AG08396 (cell line): Measurements from ENCODE around the gene UPF3A.
"Not testable (repeated sequence)": the region's sequence is repeated elsewhere in the genome, so short reads cannot be mapped to it uniquely, and the experiment has no call there.

Experiments
- DNase-seq: peaks from one replicate; pipeline ENCODE4 v3.0.0; 2012; ENCODE audit warnings: low spot score, mixed read lengths

The UPF3A gene, protein sequence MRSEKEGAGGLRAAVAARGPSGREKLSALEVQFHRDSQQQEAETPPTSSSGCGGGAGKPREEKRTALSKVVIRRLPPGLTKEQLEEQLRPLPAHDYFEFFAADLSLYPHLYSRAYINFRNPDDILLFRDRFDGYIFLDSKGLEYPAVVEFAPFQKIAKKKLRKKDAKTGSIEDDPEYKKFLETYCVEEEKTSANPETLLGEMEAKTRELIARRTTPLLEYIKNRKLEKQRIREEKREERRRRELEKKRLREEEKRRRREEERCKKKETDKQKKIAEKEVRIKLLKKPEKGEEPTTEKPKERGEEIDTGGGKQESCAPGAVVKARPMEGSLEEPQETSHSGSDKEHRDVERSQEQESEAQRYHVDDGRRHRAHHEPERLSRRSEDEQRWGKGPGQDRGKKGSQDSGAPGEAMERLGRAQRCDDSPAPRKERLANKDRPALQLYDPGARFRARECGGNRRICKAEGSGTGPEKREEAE

DNA sequence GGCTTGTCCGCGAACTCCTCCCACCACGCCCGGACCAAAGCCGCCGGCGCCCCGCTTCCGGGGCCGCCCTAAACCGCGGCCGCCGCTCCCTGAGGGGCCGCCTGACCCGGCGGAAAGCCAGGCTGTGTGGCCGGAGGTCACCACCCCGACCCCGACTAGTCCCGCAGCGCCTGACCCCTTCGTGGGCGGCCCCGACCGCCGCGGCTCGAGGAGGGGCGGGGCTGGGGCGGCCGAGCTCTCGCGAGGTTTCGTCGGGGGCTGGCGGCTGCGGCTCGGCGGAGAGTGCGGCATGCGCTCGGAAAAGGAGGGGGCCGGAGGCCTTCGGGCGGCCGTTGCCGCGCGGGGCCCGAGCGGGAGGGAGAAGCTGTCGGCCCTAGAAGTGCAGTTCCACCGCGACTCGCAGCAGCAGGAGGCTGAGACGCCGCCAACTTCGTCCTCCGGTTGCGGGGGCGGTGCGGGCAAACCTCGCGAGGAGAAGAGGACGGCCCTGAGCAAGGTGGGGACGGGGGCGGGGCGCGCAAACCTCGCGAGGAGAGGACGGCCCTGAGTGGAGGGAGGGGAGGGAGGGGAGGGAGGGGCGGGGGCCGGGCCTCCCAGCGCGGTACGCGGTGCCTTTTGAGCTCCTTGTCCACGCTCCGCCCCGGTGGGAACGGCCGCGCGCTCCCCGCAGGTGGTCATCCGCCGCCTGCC lies at the start of gene UPF3A:
Gene UPF3A, plus strand, starts transcription at position 251 of the 690 bp plus-strand sequence. Its CDS starts 39 bp downstream, at position 290.
- DNase-seq = peak; percentile 94

DNA sequence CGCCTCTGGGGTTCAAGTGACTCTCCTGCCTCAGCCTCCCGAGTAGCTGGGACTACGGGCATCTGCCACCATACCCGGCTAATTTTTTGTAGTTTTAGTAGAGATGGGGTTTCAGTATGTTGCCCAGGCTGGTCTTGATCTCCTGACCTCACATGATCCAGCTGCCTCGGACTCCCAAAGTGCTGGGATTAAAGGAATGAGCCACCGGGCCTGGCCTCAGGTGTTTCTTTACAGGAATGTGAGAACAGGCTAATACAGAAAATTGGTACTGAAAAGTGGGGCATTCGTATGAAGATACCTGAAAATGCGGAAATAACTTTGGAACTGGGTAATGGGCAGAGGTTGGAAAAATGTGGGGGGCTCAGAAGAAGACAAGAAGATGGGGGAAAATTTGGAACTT lies 49.5 kb upstream of the UPF3A start:
- no peak for DNase-seq

DNA sequence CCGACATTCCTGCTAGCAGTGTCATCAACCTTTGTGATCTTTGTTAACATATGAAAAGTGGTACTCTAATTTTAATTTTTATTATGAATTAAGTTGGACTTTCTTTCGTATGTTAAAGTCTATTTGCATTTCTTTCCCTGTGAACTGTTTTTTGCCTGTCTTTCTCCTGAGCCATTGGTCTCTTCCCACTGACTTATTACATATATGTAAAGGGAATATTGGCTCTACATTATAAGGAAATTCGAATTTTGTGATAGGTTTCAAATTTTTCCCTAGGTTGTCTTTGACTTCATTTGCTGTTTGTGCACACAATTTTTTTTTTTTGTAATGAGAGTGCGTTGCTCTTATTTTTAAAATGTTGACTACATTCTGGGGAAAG lies 47.1 kb upstream of the UPF3A start:
- no peak for DNase-seq

DNA sequence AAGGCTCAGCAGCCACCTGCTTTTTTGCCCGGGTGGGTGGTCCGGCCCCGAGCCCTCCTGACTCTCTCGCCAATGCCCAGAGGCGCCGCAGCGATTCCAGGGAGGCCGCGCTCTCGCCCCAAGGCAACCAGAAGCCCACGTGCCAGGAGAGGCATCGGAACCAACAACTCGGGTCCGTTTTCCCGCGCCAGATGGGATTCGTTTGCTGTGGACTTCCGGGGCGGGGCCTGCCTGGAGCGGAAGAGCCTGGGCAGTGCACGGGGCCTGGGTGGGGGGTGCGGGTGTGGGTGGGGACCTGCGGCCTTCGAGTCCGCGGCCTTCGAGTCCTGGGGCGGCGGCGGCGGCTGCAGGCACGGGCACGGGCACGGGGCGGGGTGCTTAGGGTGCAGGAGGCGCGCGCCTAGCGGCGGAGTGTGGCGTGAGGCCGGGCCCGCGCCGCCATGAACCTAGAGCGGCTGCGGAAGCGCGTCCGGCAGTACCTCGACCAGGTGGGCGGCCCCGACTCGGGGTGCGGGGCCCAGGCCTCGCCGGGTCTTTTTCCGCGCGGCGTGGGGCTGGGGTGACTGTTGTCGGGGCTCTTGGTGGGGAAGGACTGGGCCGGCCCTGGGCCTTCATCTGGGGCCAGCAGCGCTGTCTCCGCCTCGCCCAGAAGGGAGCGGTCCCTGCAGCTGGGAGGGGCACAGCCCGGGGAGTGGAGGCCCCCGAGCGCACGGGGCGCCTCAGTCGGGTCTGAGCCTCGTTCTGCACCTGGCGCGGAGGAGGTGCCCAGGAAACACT lies 46.6 kb upstream of the UPF3A start, which contains the start of gene CDC16:
Gene CDC16, plus strand, starts transcription at position 253 of the 777 bp plus-strand sequence. Its CDS starts 188 bp downstream, at position 441.
- peak; percentile 97 for DNase-seq

DNA sequence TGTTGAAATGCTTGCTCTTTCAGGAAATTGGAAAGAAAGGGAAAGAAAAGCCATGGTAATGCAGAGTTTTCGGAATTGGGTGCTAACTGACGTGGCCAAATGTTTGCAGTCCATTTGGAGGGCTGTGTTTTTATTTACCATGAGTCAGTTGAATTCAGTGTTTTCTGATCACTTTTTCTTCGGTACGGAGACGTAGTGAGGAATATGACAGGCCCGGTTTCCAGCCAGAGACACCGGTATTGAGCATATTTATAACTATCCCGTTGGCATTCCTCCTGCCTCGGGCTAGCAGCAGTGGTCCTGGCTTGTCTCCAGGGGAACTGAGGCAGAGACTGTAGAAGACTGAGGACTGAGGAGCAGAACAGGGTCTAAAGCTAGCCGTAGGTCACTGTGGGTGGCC lies 45.7 kb upstream of the UPF3A start:
- no peak for DNase-seq

DNA sequence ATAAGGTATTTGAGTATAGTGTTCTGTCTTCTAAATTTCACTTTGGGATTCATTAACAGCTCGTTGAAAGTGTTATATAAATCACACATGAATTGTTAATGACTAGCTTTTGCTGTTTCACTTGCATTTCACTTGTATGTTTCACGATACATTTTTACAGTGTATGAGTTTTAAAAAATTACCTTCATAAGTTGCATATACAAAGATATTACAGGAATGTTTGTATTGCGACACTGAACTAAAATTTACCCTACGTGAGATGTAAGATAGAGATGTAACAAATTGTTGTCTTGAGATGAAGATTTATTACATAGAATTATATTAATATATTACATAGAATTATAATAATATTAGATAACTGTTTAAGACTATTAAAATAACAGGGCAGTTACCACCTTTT lies 45.2 kb upstream of the UPF3A start:
- no peak for DNase-seq

DNA sequence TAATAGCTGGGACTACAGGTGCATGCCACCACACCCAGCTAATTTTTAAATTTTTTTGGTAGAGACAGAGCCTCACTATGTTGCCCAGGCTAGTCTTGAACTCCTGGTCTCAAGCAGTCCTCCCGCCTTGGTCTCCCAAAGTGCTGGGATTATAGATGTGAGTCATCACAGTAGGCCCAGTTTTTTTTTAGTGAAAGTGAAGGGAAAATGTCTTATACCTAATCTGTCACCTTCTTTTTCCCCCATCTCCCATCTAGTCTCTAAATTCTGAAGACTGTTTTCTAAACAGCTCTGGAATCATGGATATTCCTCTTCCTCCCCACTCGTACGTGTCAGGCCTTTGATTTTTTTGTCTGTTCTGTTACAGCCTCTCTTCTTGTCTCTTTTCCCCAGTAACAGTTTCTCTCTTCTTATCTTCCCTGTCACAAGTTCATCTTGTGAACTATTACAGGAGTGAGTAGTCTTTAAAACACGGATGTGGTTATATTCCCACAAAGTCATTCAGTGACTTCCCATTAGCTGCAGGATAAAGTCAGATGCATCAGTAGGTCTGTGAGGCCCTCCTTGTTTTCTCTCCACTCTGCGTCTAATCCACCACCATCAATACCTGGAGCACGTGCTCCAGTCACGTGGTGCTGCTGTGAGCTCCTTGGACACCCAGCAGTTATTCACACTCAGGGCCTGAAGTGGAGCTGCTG lies 43.8 kb upstream of the UPF3A start:
- DNase-seq = no peak

DNA sequence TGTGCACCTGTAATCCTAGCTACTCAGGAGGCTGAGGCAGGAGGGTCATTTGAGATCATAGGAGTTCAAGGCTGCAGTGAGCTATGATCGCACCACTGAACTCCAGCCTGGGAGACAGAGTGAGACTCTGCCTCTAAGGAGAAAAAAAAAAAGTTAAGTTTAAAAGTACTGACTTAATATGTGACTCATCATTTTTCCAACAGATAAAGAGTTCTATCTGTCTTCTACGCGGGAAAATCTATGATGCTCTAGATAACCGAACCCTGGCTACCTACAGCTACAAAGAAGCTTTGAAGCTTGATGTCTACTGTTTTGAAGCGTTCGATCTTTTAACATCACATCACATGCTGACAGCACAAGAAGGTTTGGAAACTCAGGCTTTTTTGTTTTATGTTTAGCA lies 39.5 kb upstream of the UPF3A start:
- no peak for DNase-seq

DNA sequence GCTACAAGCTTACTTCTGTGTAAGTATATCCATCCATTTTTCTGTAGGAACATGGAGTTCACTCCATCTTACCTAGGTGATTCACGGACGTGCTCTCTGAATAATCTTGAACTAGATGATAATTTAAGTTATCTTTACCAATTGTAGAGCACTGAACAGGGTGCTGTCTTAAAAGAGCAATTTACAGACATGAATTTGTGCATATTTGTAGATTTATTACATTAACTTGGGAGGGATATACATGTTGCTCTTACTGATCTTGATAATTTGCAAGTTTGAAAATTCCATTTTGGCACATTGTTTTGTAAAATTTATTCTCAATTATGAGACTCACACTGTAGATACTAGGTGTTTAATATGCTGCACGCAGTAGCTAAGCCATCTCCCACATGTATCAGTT lies 37.4 kb upstream of the UPF3A start:
- DNase-seq = no peak

DNA sequence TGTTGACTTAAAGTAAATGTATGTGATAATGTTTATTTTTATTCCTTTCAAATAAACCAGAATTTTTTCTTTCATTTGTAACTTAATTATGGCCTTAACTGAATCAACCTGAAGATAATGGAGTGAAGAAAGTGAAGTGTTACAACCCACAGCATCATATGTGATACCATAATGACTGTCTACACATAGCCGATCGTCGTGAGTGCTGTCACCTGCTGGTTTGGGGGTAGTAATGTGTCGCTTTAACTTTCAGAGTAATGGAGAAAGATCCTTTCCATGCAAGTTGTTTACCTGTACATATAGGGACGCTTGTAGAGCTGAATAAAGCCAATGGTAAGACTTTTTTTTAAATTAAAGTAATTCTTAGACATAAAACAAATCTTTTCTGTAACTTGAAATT lies 36.8 kb upstream of the UPF3A start:
- no peak for DNase-seq

DNA sequence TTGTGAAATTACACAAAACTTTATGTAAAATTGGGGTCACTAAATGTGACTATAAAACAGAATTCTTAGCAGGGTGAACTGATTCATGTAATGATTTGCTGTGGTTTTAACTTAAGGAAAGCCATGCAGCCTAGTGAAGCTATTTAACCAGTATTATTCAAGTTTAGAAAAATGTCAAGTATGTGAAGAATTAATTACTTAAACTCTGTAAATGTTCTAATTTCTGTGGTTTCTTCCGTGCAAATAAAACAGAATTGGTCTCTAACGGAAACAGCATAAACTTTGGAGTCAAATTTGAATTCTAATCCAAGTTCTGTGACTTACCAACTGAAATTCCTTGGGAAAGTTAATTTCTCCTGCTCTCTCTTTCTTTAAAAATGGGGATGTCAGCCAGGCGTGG lies 33.4 kb upstream of the UPF3A start:
- DNase-seq = no peak

DNA sequence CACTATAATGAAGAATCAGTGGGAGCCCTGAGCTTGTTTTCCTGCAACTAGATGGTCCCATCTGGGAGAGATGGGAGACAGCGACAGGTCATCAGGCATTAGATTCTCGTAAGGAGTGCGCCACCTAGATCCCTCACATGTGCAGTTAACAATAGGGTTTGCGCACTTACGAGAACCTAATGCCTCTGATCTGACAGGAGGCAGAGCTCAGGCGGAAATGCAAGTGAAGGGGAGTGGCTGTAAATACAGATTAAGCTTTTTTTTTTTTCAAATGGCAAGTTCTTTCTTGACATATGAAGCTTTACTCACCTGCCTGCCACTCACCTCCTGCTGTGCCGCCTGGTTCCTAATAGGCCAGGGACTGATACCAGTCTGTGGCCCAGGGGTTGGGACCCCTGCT lies 32.3 kb upstream of the UPF3A start:
- DNase-seq = no peak

DNA sequence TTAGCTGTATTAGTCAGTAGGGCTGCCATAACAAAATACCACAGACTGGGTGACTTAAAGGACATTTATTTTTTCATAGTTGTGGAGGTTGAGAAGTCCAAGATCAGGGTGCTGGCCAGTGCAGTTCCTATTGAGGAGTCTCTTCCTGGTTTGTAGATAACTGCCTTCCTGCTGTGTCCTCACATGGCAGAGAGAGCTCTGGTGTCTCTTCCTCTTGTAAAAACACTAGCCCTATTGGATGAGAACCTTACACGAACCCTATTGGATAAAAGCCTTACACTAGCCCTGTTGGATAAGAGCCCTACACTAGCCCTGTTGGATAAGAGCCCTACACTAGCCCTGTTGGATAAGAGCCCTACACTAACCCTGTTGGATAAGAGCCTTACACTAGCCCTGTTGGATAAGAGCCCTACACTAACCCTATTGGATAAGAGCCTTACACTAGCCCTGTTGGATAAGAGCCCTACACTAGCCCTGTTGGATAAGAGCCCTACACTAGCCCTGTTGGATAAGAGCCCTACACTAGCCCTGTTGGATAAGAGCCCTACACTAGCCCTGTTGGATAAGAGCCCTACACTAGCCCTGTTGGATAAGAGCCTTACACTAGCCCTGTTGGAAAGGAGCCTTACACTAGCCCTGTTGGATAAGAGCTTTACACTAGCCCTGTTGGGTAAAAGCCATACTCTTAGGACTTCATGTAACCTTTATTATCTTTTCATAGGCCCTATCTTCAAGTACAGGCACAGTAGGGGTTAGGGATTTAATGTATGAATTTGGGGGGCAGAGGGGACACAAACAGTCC lies 29.6 kb upstream of the UPF3A start:
- not testable (repeated sequence) for DNase-seq

DNA sequence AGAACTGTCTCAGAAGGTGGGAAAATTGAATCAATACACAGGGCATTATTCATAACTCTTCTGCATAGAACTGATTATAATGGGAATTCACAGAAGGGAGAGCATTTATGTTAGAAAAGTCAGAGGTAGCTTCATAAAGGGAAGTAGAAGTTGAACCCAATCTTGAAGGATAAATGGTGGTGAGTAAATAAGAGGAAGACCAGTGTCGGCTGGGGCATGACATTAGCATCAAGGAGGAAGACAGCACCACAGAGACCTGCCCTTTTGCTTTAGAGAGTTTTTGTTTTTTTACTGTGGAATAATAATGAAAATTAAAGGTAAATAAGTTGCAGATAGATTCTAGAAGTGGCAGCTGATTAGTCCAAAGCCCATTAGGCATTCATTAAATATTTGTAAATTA lies 24.9 kb upstream of the UPF3A start:
- DNase-seq = no peak

DNA sequence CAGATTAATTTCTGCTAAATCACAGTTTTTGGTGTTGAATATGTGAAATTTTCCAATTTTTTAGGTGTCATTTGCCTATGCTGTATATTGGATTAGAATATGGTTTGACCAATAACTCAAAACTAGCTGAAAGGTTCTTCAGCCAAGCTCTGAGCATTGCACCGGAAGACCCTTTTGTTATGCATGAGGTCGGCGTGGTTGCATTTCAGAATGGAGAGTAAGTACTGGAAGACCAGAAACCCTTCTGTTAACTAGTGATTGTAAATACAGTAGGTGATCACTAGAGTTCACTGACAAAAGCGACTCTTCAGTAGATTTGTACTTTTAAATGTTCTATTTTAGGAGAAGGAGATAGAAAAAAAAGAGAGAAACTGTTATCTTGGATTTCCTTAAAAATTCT lies 24.4 kb upstream of the UPF3A start:
- DNase-seq = no peak

DNA sequence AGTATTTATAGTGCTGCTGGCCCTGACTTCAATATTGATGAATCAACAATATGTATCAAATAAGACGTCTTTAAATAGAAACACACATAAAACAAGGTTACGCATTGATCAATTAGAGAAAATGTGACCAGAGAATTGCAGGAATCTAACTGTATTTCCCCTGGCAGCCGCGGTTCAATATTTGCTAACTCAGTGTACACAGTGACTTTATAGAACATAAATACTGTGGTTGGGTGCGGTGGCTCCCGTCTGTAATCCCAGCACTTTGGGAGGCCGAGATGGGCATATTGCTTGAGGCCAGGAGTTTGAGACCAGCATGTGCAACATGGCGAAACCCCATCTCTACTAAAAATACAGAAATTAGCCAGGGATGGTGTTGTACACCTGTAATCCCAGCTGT lies 22.8 kb upstream of the UPF3A start:
- no peak for DNase-seq

DNA sequence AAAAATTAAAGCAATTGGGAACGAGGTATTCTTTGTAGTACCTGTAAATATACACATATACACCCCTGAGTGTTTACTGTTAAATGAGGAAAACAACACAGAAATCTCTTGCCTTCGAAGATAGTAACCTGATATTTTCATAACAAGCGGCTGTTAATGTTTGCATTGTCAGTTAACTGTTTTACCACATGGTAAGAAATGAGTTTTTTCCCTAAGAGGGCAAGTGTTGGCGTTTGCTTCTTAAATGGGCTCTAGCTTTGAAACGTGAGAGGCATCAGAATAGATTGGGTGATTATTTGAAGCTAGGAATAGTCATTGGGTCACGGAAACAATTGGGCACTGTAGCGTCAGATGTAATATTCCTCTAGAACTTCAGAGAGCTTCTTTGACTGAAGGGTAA lies 22.0 kb upstream of the UPF3A start:
- no peak for DNase-seq

DNA sequence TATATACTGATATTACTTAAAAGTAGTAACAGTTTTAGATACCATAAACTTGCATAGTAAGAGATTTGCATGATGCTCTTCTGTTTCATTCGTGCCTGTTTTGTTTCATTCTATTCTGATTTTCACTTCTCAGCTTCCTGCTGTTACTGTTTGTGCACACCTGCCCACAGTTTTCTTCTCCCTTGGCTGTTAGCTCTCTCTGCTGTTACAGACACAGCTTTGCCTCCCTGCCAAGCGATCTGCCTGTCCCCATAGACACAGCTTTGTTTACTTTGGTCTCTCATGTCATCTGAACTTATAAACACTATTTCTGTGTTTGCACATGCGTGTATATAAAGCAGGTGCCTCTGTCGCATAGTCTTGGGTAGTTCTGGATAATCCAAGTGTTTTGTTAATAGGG lies 21.4 kb upstream of the UPF3A start:
- no peak for DNase-seq

DNA sequence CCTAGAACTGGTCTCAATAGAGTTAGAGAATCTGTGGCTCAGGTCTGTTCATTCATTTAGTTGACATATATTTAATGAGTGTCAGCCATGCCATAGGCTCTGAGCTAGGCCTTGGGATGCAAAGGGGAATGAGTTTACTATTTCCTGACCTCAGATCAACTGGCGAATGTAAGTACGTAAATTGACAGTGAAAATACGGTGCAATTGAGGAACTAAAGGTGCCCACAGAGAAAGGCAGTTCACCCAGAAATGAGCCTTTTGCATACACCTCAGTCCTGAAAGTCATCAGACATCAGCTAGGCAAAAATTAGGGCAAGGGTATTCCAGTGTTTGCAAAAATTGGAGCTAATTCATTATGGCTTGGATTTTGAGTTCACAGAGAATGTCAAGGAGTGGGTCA lies 20.6 kb upstream of the UPF3A start:
- no peak for DNase-seq

DNA sequence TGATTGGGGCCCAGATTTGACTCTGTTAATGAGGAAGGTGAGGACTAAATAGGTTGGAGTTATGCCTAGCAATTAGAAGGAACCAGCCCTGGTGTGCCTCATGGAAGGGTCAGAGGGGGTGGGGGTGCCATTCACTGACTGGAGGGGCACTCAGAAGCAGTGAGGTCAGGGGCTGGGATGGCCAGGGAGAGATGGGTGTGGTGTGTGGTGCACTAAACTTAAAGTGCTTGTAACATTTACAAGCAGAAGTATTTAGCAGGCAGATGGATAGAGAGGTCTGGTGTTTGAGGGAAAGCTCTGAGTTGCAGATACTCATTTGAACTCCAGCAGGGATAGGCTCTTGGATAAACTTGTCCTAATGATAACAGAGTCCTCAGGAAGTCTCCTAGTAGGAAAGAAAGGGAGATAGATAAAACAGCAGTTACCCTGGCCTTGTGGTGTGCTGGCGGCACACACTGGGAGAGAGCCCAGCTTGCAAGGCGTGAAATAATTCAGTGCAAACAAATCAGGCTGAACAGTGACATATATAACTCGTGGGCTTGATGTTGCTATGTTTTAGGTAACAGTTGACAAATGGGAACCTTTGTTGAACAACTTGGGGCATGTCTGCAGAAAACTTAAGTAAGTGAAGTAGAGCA lies 20.0 kb upstream of the UPF3A start:
- no peak for DNase-seq

DNA sequence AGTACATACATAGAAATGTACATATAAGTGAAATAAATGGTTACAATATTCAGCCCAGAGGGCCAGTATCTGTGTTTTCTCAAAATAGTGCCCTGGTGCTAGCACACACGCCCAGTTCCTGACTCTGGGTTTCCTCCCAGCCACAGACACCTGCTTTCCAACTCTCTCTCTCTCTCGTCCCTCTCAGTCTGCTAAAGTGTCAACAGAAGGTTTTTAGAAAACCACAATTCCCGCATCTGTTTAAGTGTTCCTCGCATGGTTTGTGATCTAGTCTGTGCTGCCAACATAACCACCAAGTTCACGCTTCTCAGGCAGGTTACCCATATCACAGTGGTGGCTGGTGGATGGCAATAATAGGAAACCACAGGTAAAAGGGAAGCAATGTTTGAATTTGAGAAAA lies 17.8 kb upstream of the UPF3A start:
- no peak for DNase-seq
